Thymus (tissue), 11 donors: ENCODE data around the gene RNF7. TPM values are rescaled to one million over a fixed set of nuclear protein-coding genes. Genes with fewer than 3 reads are reported as not detected.
A peak's percentile ranks its signal among the peaks of the same experiment; 100 is the strongest.

Experiments
- DNase-seq, 9 donors: peaks; one replicate each; pipeline ENCODE4 v3.0.0-alpha.2; 2013; ENCODE audit warnings: low spot score in 9 of 9, low read depth in 6 of 9, missing footprints in 1 of 9
- H3K27ac ChIP-seq, 2 donors: one replicate each; pipeline ENCODE4 v1.5.1; 2013; ENCODE audit warnings: control low read depth in 1 of 2, low read depth in 1 of 2, low read length in 1 of 2, mild to moderate bottlenecking in 1 of 2, moderate library complexity in 1 of 2
- H3K27me3 ChIP-seq, 2 donors: one replicate each; pipeline ENCODE4 v1.5.1; 2013; ENCODE audit warnings: low read length in 1 of 2; ENCODE audit not compliant: control insufficient read depth in 2 of 2, insufficient read depth in 1 of 2
- H3K36me3 ChIP-seq, 2 donors: one replicate each; pipeline ENCODE4 v1.5.1; 2013; ENCODE audit warnings: low read length in 1 of 2, mild to moderate bottlenecking in 1 of 2, moderate library complexity in 1 of 2; ENCODE audit not compliant: control insufficient read depth in 2 of 2, insufficient read depth in 2 of 2
- H3K4me1 ChIP-seq, 2 donors: one replicate each; pipeline ENCODE4 v1.5.1; 2013; ENCODE audit warnings: low read length in 2 of 2; ENCODE audit not compliant: control insufficient read depth in 2 of 2, insufficient read depth in 2 of 2
- H3K4me3 ChIP-seq, 2 donors: one replicate each; pipeline ENCODE4 v1.5.1; 2013; ENCODE audit warnings: low read length in 2 of 2, control low read depth in 1 of 2, mild to moderate bottlenecking in 1 of 2
- H3K9me3 ChIP-seq, 2 donors: one replicate each; pipeline ENCODE4 v1.5.1; 2013; ENCODE audit warnings: low read length in 1 of 2, mild to moderate bottlenecking in 1 of 2; ENCODE audit not compliant: control insufficient read depth in 2 of 2, insufficient read depth in 1 of 2
- WGBS: extraction: QIAGEN DNeasy Blood & Tissue Kit; methylation state at CpG from one replicate; pipeline ENCODE4 v1.1.7; 2013; 5-methylcytosine and 5-hydroxymethylcytosine counted together
- polyA plus RNA-seq: library from polyadenylated mRNA; stranded (reverse); fragments of 200-250 nt; gene quantifications from one replicate; pipeline ENCODE4 v1.2.3, GENCODE V29; 2013
- total RNA-seq: library from RNA; stranded (reverse); fragments of 120-200 nt; gene quantifications from one replicate; pipeline ENCODE4 v1.2.4, GENCODE V29; 2013
- donor health status: healthy.

Gene RNF7
- total and polyA plus RNA-seq, 2 donors = 81.4 to 157 TPM

- no peaks in the 10 kb centered on the region for H3K36me3 ChIP-seq
- peak overlapping the region; percentile 27 to 67 for H3K27ac ChIP-seq
- WGBS = 76% methylated on average over 1 of the region's 1 CpG
Observed at GRCh38 chr3:141724186-141724585, 13.9 kb upstream of the RNF7 start.

GRCh38 chr3:141725036-141725435, 13.1 kb upstream of the RNF7 start:
- peaks cover 11 to 15% of the 10 kb centered on the region in 2 donors for H3K4me1 ChIP-seq
- H3K27me3 ChIP-seq = no peaks in the 10 kb centered on the region
- WGBS = 96% methylated on average over 4 of the region's 4 CpGs
- H3K36me3 ChIP-seq = no peaks in the 10 kb centered on the region
- no peaks in the 10 kb centered on the region for H3K9me3 ChIP-seq
- no peak overlapping the region for H3K4me3 ChIP-seq
- DNase-seq = no peak
- H3K27ac ChIP-seq = no peak overlapping the region

More at GRCh38 chr3:141724186-141724585, 13.9 kb upstream of the RNF7 start:
- H3K4me3 ChIP-seq = no peak overlapping the region
- no peaks in the 10 kb centered on the region for H3K27me3 ChIP-seq
- peaks cover 11 to 15% of the 10 kb centered on the region in 2 donors for H3K4me1 ChIP-seq
- peak in 5 of 9 donors; percentile 32 to 62 (median 33) for DNase-seq
- no peaks in the 10 kb centered on the region for H3K9me3 ChIP-seq

- H3K4me3 ChIP-seq = no peak overlapping the region
- H3K4me1 ChIP-seq = peaks cover 11 to 15% of the 10 kb centered on the region in 2 donors
- no peak for DNase-seq
- H3K36me3 ChIP-seq = no peaks in the 10 kb centered on the region
- H3K27me3 ChIP-seq = no peaks in the 10 kb centered on the region
- WGBS = 96% methylated on average over 1 of the region's 1 CpG
- no peaks in the 10 kb centered on the region for H3K9me3 ChIP-seq
- no peak overlapping the region for H3K27ac ChIP-seq
Observed at GRCh38 chr3:141726483-141726882, 11.6 kb upstream of the RNF7 start.

GRCh38 chr3:141728355-141728892, 9.7 kb upstream of the RNF7 start:
- Histone ChIP-seq H3K4me1 (peaks cover 10 to 15% of the 10 kb centered on the region in 2 donors), H3K36me3 (no peaks in the 10 kb centered on the region), H3K4me3 (no peak overlapping the region), H3K27me3 (no peaks in the 10 kb centered on the region), H3K9me3 (no peaks in the 10 kb centered on the region), H3K27ac (no peak overlapping the region)
- WGBS = 96% methylated on average over 5 of the region's 5 CpGs
- DNase-seq = no peak

- no peak overlapping the region for H3K27ac ChIP-seq
- DNase-seq = peak in 1 of 9 donors; percentile 14
- 93% methylated on average over 4 of the region's 4 CpGs for WGBS
- H3K9me3 ChIP-seq = no peaks in the 10 kb centered on the region
- no peak overlapping the region for H3K4me3 ChIP-seq
- H3K36me3 ChIP-seq = no peaks in the 10 kb centered on the region
- H3K27me3 ChIP-seq = no peaks in the 10 kb centered on the region
- peaks cover 4 to 8% of the 10 kb centered on the region in 2 donors for H3K4me1 ChIP-seq
Observed at GRCh38 chr3:141729240-141729639, 8.9 kb upstream of the RNF7 start.

- H3K9me3 ChIP-seq = no peaks in the 10 kb centered on the region
- H3K4me3 ChIP-seq = no peak overlapping the region
- no peak for DNase-seq
- no peak overlapping the region for H3K27ac ChIP-seq
- H3K4me1 ChIP-seq = peaks cover 4 to 8% of the 10 kb centered on the region in 2 donors
- no peaks in the 10 kb centered on the region for H3K27me3 ChIP-seq
- no peaks in the 10 kb centered on the region for H3K36me3 ChIP-seq
Observed at GRCh38 chr3:141735176-141735575, 2.9 kb upstream of the RNF7 start.

- H3K27me3 ChIP-seq = no peaks in the 10 kb centered on the region
- 97% methylated on average over 7 of the region's 7 CpGs for WGBS
- no peak for DNase-seq
- H3K9me3 ChIP-seq = no peaks in the 10 kb centered on the region
- H3K36me3 ChIP-seq = no peaks in the 10 kb centered on the region
- H3K27ac ChIP-seq = no peak overlapping the region
- peaks cover 5 to 8% of the 10 kb centered on the region in 2 donors for H3K4me1 ChIP-seq
- no peak overlapping the region for H3K4me3 ChIP-seq
Observed at GRCh38 chr3:141735770-141736465, 2.2 kb upstream of the RNF7 start.

- Histone ChIP-seq H3K27ac (no peak overlapping the region), H3K4me3 (no peak overlapping the region), H3K27me3 (no peaks in the 10 kb centered on the region), H3K9me3 (no peaks in the 10 kb centered on the region), H3K36me3 (peaks cover 0 to 4% of the 10 kb centered on the region in 2 donors), H3K4me1 (peaks cover 8 to 9% of the 10 kb centered on the region in 2 donors)
- WGBS = 81% methylated on average over 10 of the region's 10 CpGs
- DNase-seq = no peak
Observed at GRCh38 chr3:141737093-141737492, 1.0 kb upstream of the RNF7 start.

- Histone ChIP-seq H3K9me3 (no peaks in the 10 kb centered on the region), H3K4me3 (peak overlapping the region; percentile 30 to 60), H3K4me1 (peaks cover 8 to 9% of the 10 kb centered on the region in 2 donors), H3K36me3 (peaks cover 0 to 7% of the 10 kb centered on the region in 2 donors), H3K27ac (peak overlapping the region; percentile 74 to 75), H3K27me3 (no peaks in the 10 kb centered on the region)
- no peak for DNase-seq
- WGBS = 3% methylated on average over 3 of the region's 3 CpGs
Observed at GRCh38 chr3:141737678-141738021, 448 bp upstream of the RNF7 start.
